Measurements from ENCODE around the gene NEK5. TPM values are rescaled to one million over a fixed set of nuclear protein-coding genes. Genes with fewer than 3 reads are reported as not detected.
"Not testable (repeated sequence)": the region's sequence is repeated elsewhere in the genome, so short reads cannot be mapped to it uniquely, and the experiment has no call there.

NEK5 gene
- total RNA-seq, 2 experiments from 2014 or later: 0.22 TPM; not detected in 1

DNA sequence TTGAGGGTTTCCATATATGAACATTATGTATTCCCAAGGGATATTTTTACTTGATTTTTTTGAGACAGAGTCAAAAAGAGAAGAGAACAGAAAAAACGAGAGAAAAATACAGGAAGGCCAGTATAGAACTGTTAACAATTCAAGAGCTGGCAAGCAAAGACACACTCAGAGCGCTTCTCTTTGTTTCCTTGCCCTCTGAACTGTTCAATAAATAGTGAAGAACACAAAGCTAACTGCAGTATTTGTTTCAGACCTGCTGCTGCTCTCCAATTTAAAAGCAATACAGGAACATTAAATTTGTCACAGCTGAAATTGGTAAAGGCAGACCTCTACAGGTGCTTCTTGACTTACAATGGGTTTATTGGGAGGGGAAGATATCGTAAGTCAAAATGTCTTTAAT, 44.5 kb upstream of the NEK5 start:
- Histone ChIP-seq H2AFZ (ENCODE audit: low read length) (no peak overlapping the region), H3K9me2 (ENCODE audit: insufficient read depth, low read length) (no peaks in the 10 kb centered on the region), H3K79me2 (ENCODE audit: insufficient read depth, low read depth, low read length) (no peaks in the 10 kb centered on the region), H3K36me3 (ENCODE audit: insufficient read depth, low read length) (peaks cover 83% of the 10 kb centered on the region), H3K27ac (ENCODE audit: low read depth, low read length, poor library complexity, severe bottlenecking) (no peak overlapping the region), H3K4me1 (ENCODE audit: insufficient read depth, low read length, poor library complexity, severe bottlenecking) (no peaks in the 10 kb centered on the region), H3K4me3 (ENCODE audit: low read depth, low read length, poor library complexity, severe bottlenecking) (no peak overlapping the region), H4K20me1 (ENCODE audit: insufficient read depth, low read length) (no peaks in the 10 kb centered on the region), H3K9me3 (ENCODE audit: low read length) (no peaks in the 10 kb centered on the region), H3K4me2 (ENCODE audit: low read length) (no peak overlapping the region)
- intact Hi-C loops (cut with micrococcal nuclease; ENCODE audit: unreplicated experiment): no loop called here
- TF ChIP-seq, protein P1, sequence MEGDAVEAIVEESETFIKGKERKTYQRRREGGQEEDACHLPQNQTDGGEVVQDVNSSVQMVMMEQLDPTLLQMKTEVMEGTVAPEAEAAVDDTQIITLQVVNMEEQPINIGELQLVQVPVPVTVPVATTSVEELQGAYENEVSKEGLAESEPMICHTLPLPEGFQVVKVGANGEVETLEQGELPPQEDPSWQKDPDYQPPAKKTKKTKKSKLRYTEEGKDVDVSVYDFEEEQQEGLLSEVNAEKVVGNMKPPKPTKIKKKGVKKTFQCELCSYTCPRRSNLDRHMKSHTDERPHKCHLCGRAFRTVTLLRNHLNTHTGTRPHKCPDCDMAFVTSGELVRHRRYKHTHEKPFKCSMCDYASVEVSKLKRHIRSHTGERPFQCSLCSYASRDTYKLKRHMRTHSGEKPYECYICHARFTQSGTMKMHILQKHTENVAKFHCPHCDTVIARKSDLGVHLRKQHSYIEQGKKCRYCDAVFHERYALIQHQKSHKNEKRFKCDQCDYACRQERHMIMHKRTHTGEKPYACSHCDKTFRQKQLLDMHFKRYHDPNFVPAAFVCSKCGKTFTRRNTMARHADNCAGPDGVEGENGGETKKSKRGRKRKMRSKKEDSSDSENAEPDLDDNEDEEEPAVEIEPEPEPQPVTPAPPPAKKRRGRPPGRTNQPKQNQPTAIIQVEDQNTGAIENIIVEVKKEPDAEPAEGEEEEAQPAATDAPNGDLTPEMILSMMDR (conservative IDR thresholded peaks at IDR 0.05; ENCODE audit: low read length): no peak
- TF ChIP-seq EZH2phosphoT487 (IDR thresholded peaks at IDR 0.05; ENCODE audit: borderline replicate concordance, low read depth, low read length): no peak
- ChIA-PET POLR2A (interaction anchor here (0.7 to 2.4 kb wide), 4 partner anchors 8 to 211 kb away, joined by 3 to 8 read pairs (median 5); no protein-coding TSS in a partner anchor), CTCF (ENCODE audit: unreplicated experiment) (no interaction called here)
- no TSS peak for BruUV-seq (replicated peaks)
- DNase-seq (ENCODE audit: low spot score): no peak

DNA sequence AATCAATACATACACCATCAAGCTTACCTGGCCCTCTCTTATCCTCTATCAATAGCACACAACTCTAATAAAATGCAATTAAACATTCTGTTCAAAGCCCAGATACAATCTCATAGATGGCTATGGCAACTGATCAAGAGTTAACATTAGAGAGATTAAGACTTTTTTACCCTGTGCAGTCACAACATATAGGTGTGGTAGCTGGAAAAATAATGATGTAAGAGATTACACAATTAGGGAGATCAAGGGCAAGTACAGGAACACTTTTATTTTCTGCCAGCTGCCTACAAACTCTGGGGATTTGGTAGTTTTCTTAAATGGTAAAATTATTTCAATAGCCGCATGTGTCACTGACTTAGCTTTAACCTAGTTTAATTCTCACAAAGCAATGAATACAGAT, 42.8 kb upstream of the NEK5 start:
- CTCF ChIA-PET (ENCODE audit: unreplicated experiment); H3K4me3 ChIP-seq (ENCODE audit: low read depth, low read length, poor library complexity, severe bottlenecking): not testable (repeated sequence)

DNA sequence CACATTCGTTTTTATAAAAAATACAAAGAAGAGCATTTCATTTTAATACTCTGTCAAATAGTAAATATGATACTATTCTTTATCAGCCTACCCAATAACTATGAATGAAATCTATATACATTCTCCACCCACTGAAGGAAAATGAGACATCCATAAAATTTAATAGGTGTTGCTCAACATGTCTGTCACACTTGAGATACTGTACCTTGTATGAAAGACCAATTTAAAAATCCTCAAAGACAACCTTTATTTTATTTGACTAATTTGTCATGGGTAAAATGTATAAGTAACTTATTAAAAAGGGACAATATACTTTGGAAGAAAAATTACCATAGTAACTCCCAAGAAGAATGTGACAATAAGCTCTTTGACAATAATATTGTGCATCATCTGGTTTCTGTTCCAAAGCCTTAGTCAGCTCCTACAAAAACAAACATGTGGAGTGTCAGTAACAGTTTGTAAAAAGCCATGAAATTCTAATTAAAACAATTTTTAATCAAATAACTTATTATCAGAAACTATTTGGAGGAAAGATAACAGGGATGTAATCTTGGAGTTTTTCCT, 42.0 kb upstream of the NEK5 start:
- H3K36me3 ChIP-seq (ENCODE audit: insufficient read depth, low read length): peaks cover 86% of the 10 kb centered on the region

More for the DNA sequence above, 42.8 kb upstream of the NEK5 start:
- H2AFZ ChIP-seq (ENCODE audit: low read length); H3K4me2 ChIP-seq (ENCODE audit: low read length); intact Hi-C loops (cut with micrococcal nuclease; ENCODE audit: unreplicated experiment); H3K9me3 ChIP-seq (ENCODE audit: low read length); POLR2A ChIA-PET; BruUV-seq (replicated peaks); H3K27ac ChIP-seq (ENCODE audit: low read depth, low read length, poor library complexity, severe bottlenecking); H4K20me1 ChIP-seq (ENCODE audit: insufficient read depth, low read length); H3K79me2 ChIP-seq (ENCODE audit: insufficient read depth, low read depth, low read length); H3K4me1 ChIP-seq (ENCODE audit: insufficient read depth, low read length, poor library complexity, severe bottlenecking); H3K9me2 ChIP-seq (ENCODE audit: insufficient read depth, low read length); DNase-seq (ENCODE audit: low spot score): not testable (repeated sequence)
- peaks cover 80% of the 10 kb centered on the region for H3K36me3 ChIP-seq (ENCODE audit: insufficient read depth, low read length)

DNA sequence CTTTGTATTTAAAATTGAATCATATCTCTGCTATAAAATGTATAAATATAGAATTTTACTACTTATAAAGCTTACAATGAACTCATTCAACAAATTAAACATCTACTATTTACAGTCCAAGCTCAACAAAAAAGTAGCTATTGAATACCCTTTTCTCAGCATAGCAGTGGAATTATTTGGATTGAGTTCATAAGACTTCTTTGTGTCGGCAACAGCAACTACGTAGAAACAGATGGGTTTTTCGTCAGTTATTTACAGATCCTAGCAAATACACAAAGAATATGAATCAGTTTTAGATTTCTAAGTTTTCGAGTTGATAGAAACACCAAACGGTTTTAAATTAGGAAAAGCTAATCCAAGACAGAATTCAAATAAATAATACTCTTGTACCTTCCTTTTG, 41.0 kb upstream of the NEK5 start:
- intact Hi-C loops (cut with micrococcal nuclease; ENCODE audit: unreplicated experiment): no loop called here
- ChIA-PET POLR2A (interaction anchor here (0.7 to 1.2 kb wide), 5 partner anchors 10 to 942 kb away, joined by 3 to 4 read pairs (median 3); no protein-coding TSS in a partner anchor), CTCF (ENCODE audit: unreplicated experiment) (no interaction called here)
- H3K27ac ChIP-seq (ENCODE audit: low read depth, low read length, poor library complexity, severe bottlenecking): no peak overlapping the region
- peaks cover 82% of the 10 kb centered on the region for H3K36me3 ChIP-seq (ENCODE audit: insufficient read depth, low read length)
- H3K79me2 ChIP-seq (ENCODE audit: insufficient read depth, low read depth, low read length): no peaks in the 10 kb centered on the region
- no peaks in the 10 kb centered on the region for H4K20me1 ChIP-seq (ENCODE audit: insufficient read depth, low read length)
- no peak overlapping the region for H2AFZ ChIP-seq (ENCODE audit: low read length)
- H3K9me3 ChIP-seq (ENCODE audit: low read length): no peaks in the 10 kb centered on the region
- no peak for DNase-seq (ENCODE audit: low spot score)
- H3K9me2 ChIP-seq (ENCODE audit: insufficient read depth, low read length): no peaks in the 10 kb centered on the region
- H3K4me1 ChIP-seq (ENCODE audit: insufficient read depth, low read length, poor library complexity, severe bottlenecking): no peaks in the 10 kb centered on the region
- TF ChIP-seq, protein P1 (conservative IDR thresholded peaks at IDR 0.05; ENCODE audit: low read length): no peak
- no peak for TF ChIP-seq EZH2phosphoT487 (IDR thresholded peaks at IDR 0.05; ENCODE audit: borderline replicate concordance, low read depth, low read length)
- no peak overlapping the region for H3K4me2 ChIP-seq (ENCODE audit: low read length)
- H3K4me3 ChIP-seq (ENCODE audit: low read depth, low read length, poor library complexity, severe bottlenecking): no peak overlapping the region
- BruUV-seq (replicated peaks): no TSS peak

More for the DNA sequence above, 42.0 kb upstream of the NEK5 start:
- H3K9me2 ChIP-seq (ENCODE audit: insufficient read depth, low read length); DNase-seq (ENCODE audit: low spot score); H3K27ac ChIP-seq (ENCODE audit: low read depth, low read length, poor library complexity, severe bottlenecking); H2AFZ ChIP-seq (ENCODE audit: low read length); POLR2A ChIA-PET; H3K79me2 ChIP-seq (ENCODE audit: insufficient read depth, low read depth, low read length); H4K20me1 ChIP-seq (ENCODE audit: insufficient read depth, low read length); H3K4me1 ChIP-seq (ENCODE audit: insufficient read depth, low read length, poor library complexity, severe bottlenecking); H3K4me3 ChIP-seq (ENCODE audit: low read depth, low read length, poor library complexity, severe bottlenecking); intact Hi-C loops (cut with micrococcal nuclease; ENCODE audit: unreplicated experiment); H3K4me2 ChIP-seq (ENCODE audit: low read length); H3K9me3 ChIP-seq (ENCODE audit: low read length); CTCF ChIA-PET (ENCODE audit: unreplicated experiment); BruUV-seq (replicated peaks): not testable (repeated sequence)

Data from OCI-LY7 (cell line).